Ureter (tissue), 1 donor: ENCODE measurements around the gene INPP5A. TPM values are rescaled to one million over a fixed set of nuclear protein-coding genes. Genes with fewer than 3 reads are reported as not detected.
"Not testable (repeated sequence)": the region's sequence is repeated elsewhere in the genome, so short reads cannot be mapped to it uniquely, and the experiment has no call there.

Source experiments
- DNase-seq: peaks from one replicate; pipeline ENCODE4 v3.0.0-alpha.2; 2020; ENCODE audit warnings: low spot score
- total RNA-seq: library from RNA; stranded (reverse); gene quantifications from one replicate; pipeline ENCODE4 v1.2.4, GENCODE V29; 2023
- donor health status: DM: yes; HTN: yes; CAD: no.

The INPP5A gene
- total RNA-seq, 1 donor from 2014 or later = 63.5 TPM

DNA sequence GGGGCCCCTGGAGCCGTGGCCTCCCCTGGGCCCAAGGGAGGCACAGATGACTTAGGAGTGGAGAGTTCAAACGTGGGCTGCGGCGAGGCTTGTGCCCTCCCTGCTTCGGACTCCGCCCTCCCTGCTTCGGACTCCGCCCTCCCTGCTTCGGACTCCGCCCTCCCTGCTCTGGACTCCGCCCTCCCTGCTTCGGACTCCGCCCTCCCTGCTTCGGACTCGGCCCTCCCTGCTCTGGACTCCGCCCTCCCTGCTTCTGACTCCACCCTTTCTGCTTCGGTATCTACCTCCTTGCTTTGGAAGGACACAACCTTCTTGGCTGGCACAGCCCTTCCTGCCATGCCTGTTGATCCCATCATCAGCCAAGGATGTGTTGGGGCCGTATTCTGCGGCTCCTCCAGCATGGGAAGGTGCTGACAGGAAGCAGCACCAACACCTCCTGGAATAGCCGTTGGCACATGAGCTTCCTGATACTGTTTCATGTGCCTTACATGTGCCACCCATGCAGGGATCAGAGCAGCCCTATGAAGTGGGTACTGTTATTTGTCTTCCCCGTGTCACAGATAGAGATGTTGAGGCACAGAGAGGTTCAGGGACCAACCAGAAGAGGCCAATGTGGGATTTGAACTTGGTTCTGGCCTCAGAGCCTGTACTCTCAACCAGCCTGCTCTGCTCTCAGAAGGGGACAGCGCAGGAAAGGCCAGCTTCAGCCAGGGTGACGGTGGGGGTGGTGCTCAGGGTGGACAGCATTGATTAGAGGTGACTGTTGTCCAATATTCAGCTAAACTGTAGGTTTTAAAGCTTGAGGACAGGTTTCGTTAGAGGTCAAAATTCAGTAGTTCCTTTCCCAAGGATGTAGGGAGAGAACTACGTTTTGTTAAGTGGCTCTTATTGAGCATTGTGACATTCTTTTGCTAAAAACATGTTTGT is 133.9 kb downstream of the INPP5A start:
- DNase-seq = no peak

DNA sequence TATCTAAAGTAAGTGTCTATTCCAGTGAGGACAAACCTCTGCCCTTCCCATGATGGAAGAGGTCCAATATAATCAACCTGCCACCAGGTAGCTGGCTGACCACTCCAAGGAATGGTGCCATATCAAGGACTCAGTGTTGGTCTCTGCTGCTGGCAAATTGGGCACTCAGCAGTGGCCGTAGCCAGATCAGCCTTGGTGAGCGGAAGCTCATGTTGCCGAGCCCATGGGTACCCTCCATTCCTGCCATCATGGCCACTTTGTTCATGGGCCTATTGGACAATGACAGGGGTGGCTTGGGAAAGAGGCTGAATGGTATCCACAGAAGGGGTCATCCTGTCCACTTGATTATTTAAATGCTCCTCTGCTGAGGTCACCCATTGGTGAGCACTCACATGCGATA is 136.2 kb downstream of the INPP5A start:
- not testable (repeated sequence) for DNase-seq

DNA sequence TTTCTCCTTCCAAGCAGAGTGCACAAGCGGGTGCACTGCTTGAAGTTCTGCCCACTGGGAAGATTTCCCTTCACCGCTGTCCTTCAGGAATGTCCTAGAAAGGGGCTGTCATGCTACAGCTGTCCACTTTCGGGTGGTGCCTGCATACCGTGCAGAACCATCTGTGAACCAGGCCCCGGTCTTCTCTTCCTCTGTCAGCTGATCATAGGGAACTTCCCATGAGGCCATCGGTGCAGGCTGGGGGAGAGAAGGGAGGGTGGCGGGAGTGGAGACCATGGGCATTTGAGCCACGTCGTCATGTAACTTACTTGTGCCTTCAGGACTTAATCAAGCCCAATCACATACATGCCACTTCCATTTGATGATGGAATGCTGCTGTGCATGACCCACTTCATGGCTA is 136.7 kb downstream of the INPP5A start:
- no peak for DNase-seq

DNA sequence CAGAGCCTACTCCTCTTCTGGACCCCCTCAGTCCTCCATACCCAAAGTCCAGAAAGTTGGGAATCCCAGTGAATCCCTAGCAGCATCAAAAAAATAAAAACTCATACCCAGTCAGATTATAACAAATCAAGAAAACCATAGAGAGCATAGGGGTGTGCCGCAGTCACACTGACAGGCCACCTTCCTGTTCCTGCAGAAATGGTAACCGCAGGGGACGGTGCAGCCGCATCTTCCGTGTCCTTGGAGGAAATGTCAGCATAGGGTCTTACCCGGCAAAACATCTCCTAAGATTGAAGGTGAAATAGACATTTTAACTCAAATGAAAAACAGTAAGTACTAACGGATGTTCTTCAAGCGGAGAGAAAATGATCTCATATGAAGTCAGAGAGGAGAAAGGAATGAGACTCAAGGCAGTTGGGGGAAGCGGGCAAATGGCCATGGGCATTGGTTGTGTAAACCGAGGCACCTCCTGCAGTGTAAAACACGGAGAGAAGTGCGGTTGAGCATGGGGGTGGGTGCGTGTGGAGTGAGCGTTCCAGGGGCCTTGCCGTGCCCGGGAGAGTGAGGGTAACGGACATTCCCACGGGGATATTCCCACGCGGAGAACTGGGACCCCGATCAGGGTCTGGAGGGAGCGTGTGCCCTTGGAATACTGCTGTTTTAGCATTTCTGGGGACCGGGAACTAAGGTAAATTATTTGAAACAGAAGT is 137.6 kb downstream of the INPP5A start:
- no peak for DNase-seq

DNA sequence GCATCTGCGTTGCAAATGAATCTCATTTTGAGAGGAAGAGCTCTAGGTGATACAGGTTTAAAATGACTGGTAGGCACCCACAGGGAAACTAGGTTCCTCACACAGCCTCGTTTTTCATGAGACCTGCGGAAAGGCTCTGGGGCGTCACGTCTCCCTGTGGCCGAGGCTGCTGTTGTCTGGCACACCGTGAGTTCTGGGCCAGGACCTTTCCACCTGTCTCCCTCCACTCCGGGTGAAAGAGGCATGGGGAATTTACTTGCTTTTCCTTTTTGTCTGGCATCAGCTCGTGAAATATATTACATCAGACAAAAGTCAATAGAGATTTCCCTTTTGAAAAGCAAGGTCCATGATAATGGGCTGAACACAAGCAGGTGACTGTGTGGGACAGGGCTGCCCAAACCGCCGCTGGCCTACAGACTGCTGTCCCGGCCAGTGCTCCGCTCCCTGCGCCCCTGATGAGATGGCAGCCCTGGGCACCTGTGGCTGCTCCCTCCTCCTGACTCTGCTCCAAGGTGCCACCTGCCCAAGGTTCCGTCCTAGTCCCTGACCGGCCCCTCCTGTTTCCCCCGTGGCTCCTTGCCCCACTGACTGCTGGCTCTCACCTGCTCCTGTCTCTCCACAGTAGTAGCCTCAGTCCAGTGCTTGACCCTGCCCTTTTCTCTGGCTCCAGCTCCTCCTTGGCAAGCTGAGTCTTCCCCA is 138.8 kb downstream of the INPP5A start:
- DNase-seq = no peak

DNA sequence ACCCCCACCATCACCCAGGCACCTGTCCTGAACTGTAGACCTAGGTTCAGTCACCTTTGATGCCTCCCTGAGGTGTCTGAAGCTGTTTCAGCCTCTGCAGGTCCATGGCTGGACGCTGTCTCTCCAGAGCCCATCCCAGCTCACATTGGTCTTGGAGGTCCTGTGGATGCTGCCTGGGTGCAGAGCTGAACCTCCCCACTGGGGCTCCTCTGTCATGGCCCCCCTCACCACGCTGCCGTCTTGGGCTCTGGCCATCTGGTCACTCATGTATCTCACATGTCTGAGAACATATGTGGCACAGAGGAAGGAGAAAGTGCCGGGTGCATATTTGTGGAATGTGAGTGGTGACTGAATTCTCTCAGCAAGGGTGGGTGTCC is 139.5 kb downstream of the INPP5A start:
- no peak for DNase-seq

DNA sequence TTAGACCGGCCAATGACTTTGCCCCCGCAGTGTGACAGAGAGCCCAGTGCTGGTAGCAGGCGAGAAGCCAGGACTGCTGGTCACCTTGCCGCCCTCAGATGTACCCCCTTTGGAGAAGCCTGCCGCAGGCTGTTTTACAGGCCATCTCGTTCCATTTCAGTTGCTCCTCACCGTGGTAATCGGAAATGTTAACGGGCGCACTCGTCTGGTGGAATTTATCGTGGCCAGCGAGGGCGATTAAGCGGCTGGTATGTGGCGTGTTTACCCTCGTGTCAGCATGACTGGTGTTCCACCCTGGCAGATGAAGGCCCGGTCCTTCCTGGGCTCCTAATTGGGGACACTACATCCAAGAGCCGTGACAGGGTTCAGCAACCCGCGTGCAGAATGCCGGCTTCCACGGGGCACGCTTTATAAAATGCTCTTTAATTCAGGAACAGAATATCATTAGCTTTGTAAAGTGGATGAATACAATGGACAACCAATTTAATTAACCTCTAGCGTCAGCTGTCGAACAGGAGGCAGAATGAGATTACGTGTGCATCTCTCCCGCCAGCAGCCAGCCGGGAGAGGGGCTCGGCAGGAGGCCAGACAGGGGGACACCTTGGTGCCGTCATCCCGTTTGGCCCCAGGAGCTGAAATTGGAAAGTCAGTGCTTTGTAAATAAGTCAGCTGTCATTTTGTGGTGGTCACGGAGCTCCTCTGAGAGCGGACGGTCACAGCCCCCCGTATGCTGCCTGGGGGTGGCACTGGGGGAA is 140.1 kb downstream of the INPP5A start:
- no peak for DNase-seq

DNA sequence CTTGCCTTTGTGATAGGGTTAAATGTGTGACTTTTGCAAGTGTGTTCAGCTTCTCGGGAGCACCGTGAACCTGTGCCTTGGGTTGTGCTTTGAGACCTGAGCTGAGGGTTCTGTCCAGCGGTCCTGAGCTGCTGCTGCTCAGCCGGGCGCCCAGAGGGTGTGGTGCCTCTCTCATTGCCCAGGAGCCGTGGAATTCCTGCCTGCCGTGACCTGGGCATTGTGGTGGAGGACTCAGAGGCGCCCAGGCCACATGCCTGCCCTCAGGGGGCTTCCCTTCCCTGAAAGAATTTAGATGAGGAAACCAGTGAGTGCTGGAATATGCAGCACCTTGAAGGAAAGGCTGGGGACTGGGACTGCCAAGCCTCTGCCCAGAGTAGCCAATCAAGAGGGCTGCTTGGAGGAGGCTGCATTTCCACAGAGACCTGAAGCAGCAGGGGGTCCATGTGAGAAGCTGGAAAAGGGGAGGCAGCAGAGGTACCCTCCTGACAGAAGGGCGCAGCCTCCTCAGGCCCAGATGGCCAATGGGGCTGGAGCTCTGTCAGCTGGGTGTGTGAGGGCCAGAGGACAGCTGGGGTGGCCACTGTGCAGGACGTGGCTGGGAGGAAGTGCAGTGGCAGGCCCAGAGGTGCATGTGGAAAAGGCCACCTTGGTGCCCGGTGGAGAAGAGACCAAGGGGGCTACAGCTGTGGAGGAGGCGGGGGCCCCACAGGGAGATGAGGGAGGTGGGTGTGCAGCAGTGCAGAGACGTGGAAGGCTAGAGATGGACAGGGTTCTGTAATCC is 141.0 kb downstream of the INPP5A start:
- DNase-seq = no peak

DNA sequence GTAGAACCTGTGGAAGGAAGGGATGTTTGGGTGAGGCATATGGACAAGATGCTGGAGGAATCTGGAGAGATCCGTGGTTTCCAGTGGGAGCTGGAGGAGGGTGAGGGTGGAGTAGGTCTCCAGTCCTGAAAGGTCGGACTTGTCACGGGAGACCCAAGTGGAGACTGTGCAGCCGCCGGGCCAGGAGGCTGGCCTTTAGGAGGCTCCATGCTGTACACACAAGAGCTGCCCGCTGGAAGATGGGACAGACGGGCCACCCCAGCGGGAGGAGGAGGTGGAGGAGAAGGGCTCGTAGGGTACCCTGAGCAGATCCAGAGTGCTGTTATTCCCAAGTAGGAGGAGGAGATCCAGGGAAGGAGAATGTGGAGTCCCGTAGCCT is 141.6 kb downstream of the INPP5A start:
- DNase-seq = no peak

DNA sequence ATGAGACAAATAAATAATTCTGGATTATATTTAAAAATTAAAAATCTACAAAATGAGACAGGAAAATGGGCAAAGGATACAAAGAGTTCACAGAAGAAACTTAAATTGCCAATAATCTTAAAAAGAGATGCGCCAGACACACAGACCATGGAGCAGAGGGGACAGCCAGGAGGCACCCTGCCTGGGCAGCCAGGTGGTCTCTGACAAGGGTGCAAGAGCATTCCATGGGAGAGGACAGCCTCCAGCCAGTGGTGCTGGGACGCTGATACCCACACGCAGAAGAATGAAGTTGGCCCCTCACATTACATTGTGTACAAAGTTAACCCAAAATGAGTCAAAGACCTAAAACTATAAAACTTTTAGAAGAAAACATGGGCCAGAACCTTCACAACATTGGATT is 142.1 kb downstream of the INPP5A start:
- no peak for DNase-seq

DNA sequence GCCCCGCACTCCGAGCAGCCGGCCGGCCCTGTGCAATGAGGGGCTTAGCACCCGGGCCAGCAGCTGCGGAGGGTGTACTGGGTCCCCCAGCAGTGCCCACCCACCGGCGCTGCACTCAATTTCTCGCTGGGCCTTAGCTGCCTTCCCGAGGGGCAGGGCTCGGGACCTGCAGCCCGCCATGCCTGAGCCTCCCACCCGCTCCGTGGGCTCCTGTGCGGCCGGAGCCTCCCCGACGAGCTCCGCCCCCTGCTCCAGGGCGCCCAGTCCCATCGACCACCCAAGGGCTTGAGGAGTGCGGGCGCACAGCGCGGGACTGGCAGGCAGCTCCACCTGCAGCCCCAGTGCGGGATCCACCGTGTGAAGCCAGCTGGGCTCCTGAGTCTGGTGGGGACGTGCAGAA is 143.2 kb downstream of the INPP5A start:
- not testable (repeated sequence) for DNase-seq

DNA sequence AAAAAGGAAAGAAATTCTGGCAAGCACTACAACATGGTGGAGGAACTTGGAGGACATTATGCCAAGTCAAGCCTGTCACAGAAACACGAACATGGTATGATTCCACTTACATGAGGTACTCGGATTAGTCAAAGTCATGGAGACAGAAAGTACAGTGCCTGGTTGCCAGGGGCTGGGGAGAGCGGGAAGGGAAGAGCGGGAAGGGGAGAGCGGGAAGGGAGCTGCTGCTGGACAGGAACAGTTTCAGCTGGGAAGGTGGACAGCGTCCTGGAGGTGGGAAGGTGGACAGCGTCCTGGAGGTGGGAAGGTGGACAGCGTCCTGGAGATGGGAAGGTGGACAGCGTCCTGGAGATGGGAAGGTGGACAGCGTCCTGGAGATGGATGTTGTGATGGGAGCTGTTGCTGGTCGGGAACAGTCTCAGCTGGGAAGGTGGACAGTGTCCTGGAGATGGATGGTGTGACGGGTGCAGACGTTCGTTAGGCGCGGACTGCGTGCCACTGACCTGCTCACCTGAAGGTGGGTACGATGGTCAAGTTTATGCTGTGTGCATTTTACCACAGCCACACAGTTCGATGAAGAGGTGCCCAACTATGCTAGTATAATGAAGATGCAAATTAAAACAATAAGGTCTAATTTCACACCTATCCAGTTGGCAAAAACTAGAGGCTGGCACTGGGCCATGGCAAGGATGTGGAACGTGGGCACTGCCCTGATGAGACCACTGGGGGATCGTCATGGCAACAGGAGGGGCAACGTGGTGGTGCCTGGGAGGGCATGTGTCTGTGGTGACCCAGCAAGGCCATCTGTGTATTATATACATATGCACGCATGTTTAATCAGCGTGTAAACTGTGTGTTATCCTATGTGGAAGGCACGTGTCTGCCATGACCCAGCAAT is 144.5 kb downstream of the INPP5A start:
- DNase-seq = no peak

DNA sequence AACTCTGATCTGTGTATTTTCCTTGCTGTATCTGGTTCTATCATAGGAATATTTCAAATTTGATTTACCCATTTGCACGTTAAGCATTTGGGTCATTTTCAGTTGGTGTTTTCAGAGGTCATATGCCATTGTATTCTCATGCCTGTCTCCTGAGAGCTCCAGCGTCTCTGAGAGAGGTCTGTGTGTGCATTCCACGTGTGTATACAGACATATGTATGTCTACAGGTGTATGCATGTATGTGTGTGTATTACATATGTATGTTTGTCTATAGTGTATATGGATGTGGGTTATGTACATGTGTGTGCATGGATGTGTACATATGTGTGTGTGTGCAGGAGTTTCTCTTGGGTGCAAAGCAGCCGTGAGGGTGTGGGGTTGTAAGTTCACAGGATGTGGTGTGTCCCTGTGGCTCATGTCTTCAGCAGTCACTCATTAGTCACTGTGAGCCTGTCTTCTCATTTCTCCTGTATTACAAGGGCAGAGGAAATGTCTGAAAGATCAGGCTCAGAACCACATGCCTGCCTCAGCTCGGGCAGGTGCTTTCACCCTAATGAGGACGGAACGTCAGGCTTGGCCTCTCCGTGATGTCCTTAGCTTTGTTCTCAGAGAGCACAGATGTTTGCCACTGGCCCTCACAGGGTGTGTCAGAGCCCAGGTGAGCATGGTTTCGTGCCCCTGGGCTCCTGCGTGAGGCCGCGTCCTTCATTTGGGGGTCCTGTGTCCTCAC is 146.7 kb downstream of the INPP5A start:
- DNase-seq = no peak

DNA sequence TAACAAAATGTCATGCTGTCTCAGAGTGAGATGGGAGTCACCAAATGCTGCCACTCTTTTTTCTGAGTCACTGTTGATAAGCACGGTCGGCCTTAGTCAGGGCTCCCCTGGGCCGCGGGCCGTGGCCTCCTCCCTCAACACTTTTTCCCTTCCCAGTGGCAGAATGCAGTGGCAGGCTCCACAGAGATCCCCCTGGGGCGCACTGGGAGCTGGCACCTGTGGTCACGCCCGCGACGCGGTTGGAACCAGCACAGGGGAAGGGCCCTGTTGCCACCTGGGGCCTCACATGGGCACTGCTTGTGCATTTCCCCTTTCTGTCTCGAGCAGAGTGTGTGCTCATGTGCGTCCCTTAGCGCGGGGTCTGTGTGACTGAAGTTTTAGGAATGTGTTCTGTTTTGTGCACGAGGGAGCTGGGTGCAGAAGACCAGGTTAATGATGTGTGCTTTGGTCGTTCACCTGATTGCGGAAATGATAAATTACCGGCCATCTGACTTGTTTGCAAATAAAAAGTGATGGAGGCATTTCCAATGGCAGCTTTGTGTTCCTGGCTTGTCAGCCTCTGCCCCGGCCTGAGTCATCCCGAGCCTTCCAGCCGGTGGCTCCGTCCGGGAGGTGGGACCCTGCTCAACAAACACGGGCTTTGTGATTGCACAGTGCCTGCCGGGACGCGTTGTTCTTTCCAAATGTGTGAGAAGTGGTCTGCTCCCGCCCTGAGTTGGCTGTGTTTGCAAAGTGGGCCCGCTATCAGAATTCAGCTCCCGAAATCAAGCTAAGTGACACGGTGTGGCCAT is 147.7 kb downstream of the INPP5A start:
- DNase-seq = peak; percentile 59

DNA sequence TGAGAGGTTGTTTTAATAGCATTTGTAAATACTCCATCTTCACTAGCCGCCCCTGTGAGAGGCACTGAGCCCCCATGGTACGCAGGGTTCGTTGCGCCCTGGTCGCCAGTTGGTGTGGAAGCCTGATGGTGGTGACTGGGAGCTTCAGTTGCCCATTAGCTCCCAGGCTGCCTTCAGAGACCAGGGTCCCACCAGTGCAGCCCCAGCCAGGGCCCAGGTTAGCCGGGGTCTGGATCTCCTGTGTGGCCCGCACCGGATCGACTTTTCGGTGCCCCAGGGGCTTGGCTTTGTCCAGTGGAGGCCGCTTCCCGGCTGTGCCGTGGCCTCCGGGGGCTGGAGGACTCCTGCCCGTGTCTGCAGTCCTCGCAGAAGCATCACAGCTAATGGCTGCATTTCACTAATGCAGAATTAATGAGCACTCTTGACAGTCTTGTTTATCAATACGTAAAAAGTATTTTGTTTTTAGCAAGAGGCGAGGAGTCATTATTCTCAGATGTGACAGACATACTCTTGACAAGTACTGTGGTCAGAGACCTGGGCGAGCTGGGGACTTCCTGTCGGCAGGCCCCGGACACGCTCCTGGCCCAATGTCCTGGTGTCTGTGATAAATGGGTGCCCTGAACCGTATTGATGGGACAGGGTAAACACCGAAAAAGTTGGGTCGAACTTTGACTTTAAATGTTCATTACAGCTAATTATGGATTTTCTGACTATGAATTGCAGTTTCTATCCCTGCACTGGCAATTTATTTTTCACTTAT is 148.5 kb downstream of the INPP5A start:
- DNase-seq = no peak

DNA sequence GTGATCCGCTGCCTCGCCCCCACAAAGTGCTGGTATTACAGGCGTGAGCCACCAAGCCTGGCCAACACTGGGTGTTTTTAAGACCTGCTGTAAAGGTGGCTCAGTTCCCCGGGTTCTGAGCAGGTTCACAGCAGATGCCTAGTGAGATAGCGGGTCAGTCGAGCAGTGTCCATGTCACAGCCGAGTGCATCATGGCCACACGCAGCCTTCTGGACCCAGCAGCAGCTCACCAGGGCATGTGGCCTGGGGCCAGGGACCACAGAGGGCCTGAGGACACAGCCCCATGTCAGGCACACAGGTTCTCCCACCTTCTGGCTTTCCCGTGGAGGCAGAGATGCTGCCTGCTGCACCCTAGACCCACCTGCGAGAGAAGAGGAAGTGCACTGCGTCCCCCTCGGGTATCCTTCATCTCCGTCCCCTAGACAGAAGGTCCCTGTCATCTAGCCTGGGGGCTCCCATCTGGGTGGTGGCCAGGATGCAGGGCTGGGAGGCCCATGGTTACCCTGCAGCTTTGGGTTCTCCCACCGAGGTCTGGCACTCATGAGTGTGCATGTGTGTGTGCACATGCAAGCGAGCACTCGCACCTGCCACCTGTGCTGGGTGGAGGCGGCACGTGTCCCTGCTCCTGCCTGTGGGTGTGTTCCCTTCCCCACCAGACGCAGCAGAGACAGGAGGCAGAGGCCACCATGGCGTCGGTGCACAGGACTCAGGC is 149.8 kb downstream of the INPP5A start:
- no peak for DNase-seq
